Measurements from ENCODE around the gene STX16. TPM values are rescaled to one million over a fixed set of nuclear protein-coding genes. Genes with fewer than 3 reads are reported as not detected.

The STX16 gene
- total RNA-seq, 1 experiment from 2014 or later = 86.0 TPM

- no peak for DNase-seq
- Mint-ChIP-seq H3K27ac (ENCODE audit: unreplicated experiment) (no peak overlapping the region), H3K27me3 (ENCODE audit: unreplicated experiment) (no peaks in the 10 kb centered on the region), H3K4me3 (ENCODE audit: low read depth, unreplicated experiment) (no peak overlapping the region), H3K9me3 (ENCODE audit: low read depth, unreplicated experiment) (no peaks in the 10 kb centered on the region), H3K36me3 (ENCODE audit: insufficient read depth, unreplicated experiment) (peaks cover 24% of the 10 kb centered on the region), H3K4me1 (ENCODE audit: low read depth, unreplicated experiment) (peaks cover 35% of the 10 kb centered on the region)
- TF ChIP-seq CTCF (IDR thresholded peaks at IDR 0.05; ENCODE audit: unreplicated experiment) = no peak
- BruUV-seq (replicated peaks) = no TSS peak
- intact Hi-C loops (cut with micrococcal nuclease; ENCODE audit: unreplicated experiment) = loop anchor here (5.0 kb wide), 1 partner anchor 221 kb away; no protein-coding TSS in a partner anchor
- CTCF ChIA-PET = no interaction called here
Measured at GRCh38 chr20:58657986-58658385, 6.9 kb downstream of the STX16 start.

- no peak for DNase-seq
- no peak for TF ChIP-seq CTCF (IDR thresholded peaks at IDR 0.05; ENCODE audit: unreplicated experiment)
- no peak overlapping the region for H3K4me3 Mint-ChIP-seq (ENCODE audit: low read depth, unreplicated experiment)
- no peak overlapping the region for H3K27ac Mint-ChIP-seq (ENCODE audit: unreplicated experiment)
- peaks cover 27% of the 10 kb centered on the region for H3K36me3 Mint-ChIP-seq (ENCODE audit: insufficient read depth, unreplicated experiment)
- intact Hi-C loops (cut with micrococcal nuclease; ENCODE audit: unreplicated experiment) = loop anchor here (5.0 kb wide), 1 partner anchor 221 kb away; no protein-coding TSS in a partner anchor
- CTCF ChIA-PET = interaction anchor here (1.2 to 1.7 kb wide), 4 partner anchors 8 to 16 kb away, joined by 3 to 4 read pairs (median 4); partner anchors contain the start of gene STX16
- BruUV-seq (replicated peaks) = no TSS peak
- H3K27me3 Mint-ChIP-seq (ENCODE audit: unreplicated experiment) = no peaks in the 10 kb centered on the region
- H3K4me1 Mint-ChIP-seq (ENCODE audit: low read depth, unreplicated experiment) = peaks cover 29% of the 10 kb centered on the region
- H3K9me3 Mint-ChIP-seq (ENCODE audit: low read depth, unreplicated experiment) = no peaks in the 10 kb centered on the region
Measured at GRCh38 chr20:58658760-58659159, 7.7 kb downstream of the STX16 start.

- intact Hi-C loops (cut with micrococcal nuclease; ENCODE audit: unreplicated experiment) = loop anchor here (5.0 kb wide), 1 partner anchor 223 kb away; no protein-coding TSS in a partner anchor
- no peaks in the 10 kb centered on the region for H3K27me3 Mint-ChIP-seq (ENCODE audit: unreplicated experiment)
- H3K27ac Mint-ChIP-seq (ENCODE audit: unreplicated experiment) = peak overlapping the region; percentile 48
- CTCF ChIA-PET = interaction anchor here (0.6 to 1.7 kb wide), 5 partner anchors 9 to 375 kb away, joined by 3 to 6 read pairs (median 4); partner anchors contain the start of gene STX16
- H3K4me3 Mint-ChIP-seq (ENCODE audit: low read depth, unreplicated experiment) = no peak overlapping the region
- TF ChIP-seq CTCF (IDR thresholded peaks at IDR 0.05; ENCODE audit: unreplicated experiment) = no peak
- no TSS peak for BruUV-seq (replicated peaks)
- DNase-seq = no peak
- peaks cover 27% of the 10 kb centered on the region for H3K36me3 Mint-ChIP-seq (ENCODE audit: insufficient read depth, unreplicated experiment)
- no peaks in the 10 kb centered on the region for H3K9me3 Mint-ChIP-seq (ENCODE audit: low read depth, unreplicated experiment)
- peaks cover 29% of the 10 kb centered on the region for H3K4me1 Mint-ChIP-seq (ENCODE audit: low read depth, unreplicated experiment)
Measured at GRCh38 chr20:58659841-58660240, 8.8 kb downstream of the STX16 start.

GRCh38 chr20:58660855-58661597, 9.9 kb downstream of the STX16 start:
- CTCF ChIA-PET = interaction anchor here (0.8 kb wide), 1 partner anchor 9 kb away, joined by 4 read pairs; no protein-coding TSS in a partner anchor
- no peak for DNase-seq
- H3K4me1 Mint-ChIP-seq (ENCODE audit: low read depth, unreplicated experiment) = peaks cover 29% of the 10 kb centered on the region
- H3K4me3 Mint-ChIP-seq (ENCODE audit: low read depth, unreplicated experiment) = no peak overlapping the region
- no peak for TF ChIP-seq CTCF (IDR thresholded peaks at IDR 0.05; ENCODE audit: unreplicated experiment)
- no peak overlapping the region for H3K27ac Mint-ChIP-seq (ENCODE audit: unreplicated experiment)
- H3K36me3 Mint-ChIP-seq (ENCODE audit: insufficient read depth, unreplicated experiment) = peaks cover 27% of the 10 kb centered on the region
- no peaks in the 10 kb centered on the region for H3K27me3 Mint-ChIP-seq (ENCODE audit: unreplicated experiment)
- no peaks in the 10 kb centered on the region for H3K9me3 Mint-ChIP-seq (ENCODE audit: low read depth, unreplicated experiment)
- intact Hi-C loops (cut with micrococcal nuclease; ENCODE audit: unreplicated experiment) = no loop called here
- BruUV-seq (replicated peaks) = no TSS peak
